Vagina (tissue), 2 donors: ENCODE results near the gene MXD4. TPM values are rescaled to one million over a fixed set of nuclear protein-coding genes. Genes with fewer than 3 reads are reported as not detected.

ENCODE experiments used
- DNase-seq, 2 donors: peaks; one replicate each; pipeline ENCODE4 v3.0.0-alpha.2; 2017; ENCODE audit errors: extremely low spot score in 2 of 2
- H3K27ac ChIP-seq: fragments of 200-600 bp; sonication (generic); one replicate; pipeline ENCODE4 v1.5.1; 2019
- H3K27me3 ChIP-seq: fragments of 200-600 bp; sonication (generic); one replicate; pipeline ENCODE4 v1.5.1; 2019
- H3K36me3 ChIP-seq, 2 donors: fragments of 200-600 bp; sonication (generic); one replicate each; pipeline ENCODE4 v1.5.1; 2017 to 2019
- H3K4me1 ChIP-seq: fragments of 200-600 bp; sonication (generic); one replicate; pipeline ENCODE4 v1.5.1; 2019
- H3K4me3 ChIP-seq, 2 donors: fragments of 200-600 bp; sonication (generic); 1 replicate in 1 of 2; 2 replicates in 1 of 2; pipeline ENCODE4 v1.5.1; 2016 to 2019
- H3K9me3 ChIP-seq: fragments of 200-600 bp; sonication (generic); one replicate; pipeline ENCODE4 v1.5.1; 2019
- CTCF ChIP-seq, 3 experiments: fragments of 450-650 bp in 2 of 3; fragments of 200-600 bp in 1 of 3; sonication (generic) in 1 of 3; IDR thresholded peaks; one replicate each; pipeline ENCODE4 v1.5.1; 2017 to 2019; ENCODE audit warnings: antibody characterized with exemption in 3 of 3, mild to moderate bottlenecking in 2 of 3, moderate library complexity in 2 of 3
- POLR2A ChIP-seq, 2 donors: fragments of 450-650 bp; IDR thresholded peaks; one replicate each; pipeline ENCODE4 v1.6.1; 2017; ENCODE audit warnings: antibody characterized with exemption in 2 of 2, mild to moderate bottlenecking in 2 of 2, moderate library complexity in 2 of 2
- POLR2AphosphoS5 ChIP-seq, 2 donors: sonication (generic); formaldehyde crosslinking; IDR thresholded peaks; one replicate each; pipeline ENCODE4 v1.9.0; 2017; ENCODE audit warnings: antibody characterized with exemption in 2 of 2, mild to moderate bottlenecking in 2 of 2, low read depth in 1 of 2; ENCODE audit not compliant: insufficient read depth in 1 of 2
- intact Hi-C: fragments of 100-400 bp; cut with DNase I; formaldehyde crosslinking; loops from one replicate; pipeline ENCODE4 v1.15.1; 2023
- total RNA-seq: library from RNA; depleted of rRNA; stranded (reverse); fragments of >200 nt; gene quantifications from one replicate; pipeline ENCODE4 v1.2.3, GENCODE V29; 2016

The MXD4 gene
- total RNA-seq, 1 donor from 2014 or later = 27.5 TPM

GRCh38 chr4:2272828-2273120 lies 10.9 kb upstream of the MXD4 start:
- no peak overlapping the region for H3K4me3 ChIP-seq
- H3K27me3 ChIP-seq = no peaks in the 10 kb centered on the region
- intact Hi-C loops = no loop called here
- H3K27ac ChIP-seq = no peak overlapping the region
- H3K4me1 ChIP-seq = no peaks in the 10 kb centered on the region
- no peak for DNase-seq
- H3K9me3 ChIP-seq = no peaks in the 10 kb centered on the region
- TF ChIP-seq CTCF (IDR thresholded peaks at IDR 0.05) (no peak), POLR2AphosphoS5 (IDR thresholded peaks at IDR 0.05; ENCODE audit: insufficient read depth in 1 of 2, low read depth in 1 of 2) (no peak), POLR2A (IDR thresholded peaks at IDR 0.05) (no peak)
- no peaks in the 10 kb centered on the region for H3K36me3 ChIP-seq

- H3K4me3 ChIP-seq = no peak overlapping the region
- TF ChIP-seq CTCF (IDR thresholded peaks at IDR 0.05) (no peak), POLR2A (IDR thresholded peaks at IDR 0.05) (no peak), POLR2AphosphoS5 (IDR thresholded peaks at IDR 0.05; ENCODE audit: insufficient read depth in 1 of 2, low read depth in 1 of 2) (no peak)
- no peaks in the 10 kb centered on the region for H3K36me3 ChIP-seq
- H3K27me3 ChIP-seq = no peaks in the 10 kb centered on the region
- H3K9me3 ChIP-seq = no peaks in the 10 kb centered on the region
- DNase-seq = no peak
- H3K27ac ChIP-seq = no peak overlapping the region
- no peaks in the 10 kb centered on the region for H3K4me1 ChIP-seq
- intact Hi-C loops = no loop called here
These were observed 10.3 kb upstream of the MXD4 start for GRCh38 chr4:2272026-2272827.

- H3K4me1 ChIP-seq = no peaks in the 10 kb centered on the region
- no peak for DNase-seq
- no peaks in the 10 kb centered on the region for H3K36me3 ChIP-seq
- no peaks in the 10 kb centered on the region for H3K9me3 ChIP-seq
- no peaks in the 10 kb centered on the region for H3K27me3 ChIP-seq
- no peak overlapping the region for H3K4me3 ChIP-seq
- no peak overlapping the region for H3K27ac ChIP-seq
- TF ChIP-seq CTCF (IDR thresholded peaks at IDR 0.05) = no peak
- TF ChIP-seq POLR2AphosphoS5 (IDR thresholded peaks at IDR 0.05; ENCODE audit: insufficient read depth in 1 of 2, low read depth in 1 of 2) = no peak
- intact Hi-C loops = no loop called here
These were observed 9.5 kb upstream of the MXD4 start for GRCh38 chr4:2271279-2272025.

DNA sequence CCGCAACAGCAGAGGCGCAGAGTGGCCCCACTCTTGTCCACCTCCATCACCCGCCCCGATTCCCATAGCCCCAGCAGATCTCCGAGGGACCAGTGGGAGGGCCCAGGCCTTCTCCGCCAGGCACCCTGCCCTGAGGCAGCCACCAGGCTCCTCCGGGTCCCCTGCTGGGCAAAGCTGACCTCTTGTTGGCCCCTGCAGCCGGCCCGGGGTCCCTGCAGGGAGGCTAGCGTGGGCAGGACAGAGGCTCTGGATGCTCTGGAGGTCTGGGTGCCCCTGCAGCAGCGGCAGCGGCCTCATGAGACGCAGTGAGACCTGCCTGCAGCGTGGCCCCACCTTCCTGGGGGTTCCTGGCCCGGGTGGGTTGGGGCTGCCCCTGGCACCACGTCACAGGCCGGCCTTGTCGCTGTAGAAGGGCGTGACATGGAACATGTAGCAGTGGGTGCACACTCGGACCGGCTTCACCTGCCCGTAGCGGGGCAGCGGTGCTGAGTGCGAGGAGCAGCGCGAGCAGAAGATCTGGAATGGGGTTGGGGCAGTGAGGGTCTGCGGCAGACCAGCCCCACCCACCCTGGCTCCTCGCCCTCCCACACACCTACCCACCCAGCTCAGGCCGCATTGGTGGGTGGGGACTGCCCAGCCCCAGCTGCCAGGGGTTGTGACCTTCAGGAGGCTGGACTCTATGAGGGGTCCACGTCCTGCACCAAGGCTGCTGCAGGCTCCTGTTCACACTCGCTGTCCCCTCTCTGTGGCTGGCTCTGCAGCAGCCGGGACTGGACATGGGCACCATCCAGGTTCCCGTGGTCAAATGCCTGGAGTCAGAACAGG lies 8.6 kb upstream of the MXD4 start:
- no peaks in the 10 kb centered on the region for H3K36me3 ChIP-seq
- intact Hi-C loops = no loop called here
- DNase-seq = no peak

More for the DNA sequence above, 8.6 kb upstream of the MXD4 start:
- peaks cover 7% of the 10 kb centered on the region for H3K4me1 ChIP-seq
- no peaks in the 10 kb centered on the region for H3K9me3 ChIP-seq
- H3K27me3 ChIP-seq = no peaks in the 10 kb centered on the region
- no peak overlapping the region for H3K27ac ChIP-seq
- no peak overlapping the region for H3K4me3 ChIP-seq
- TF ChIP-seq CTCF (IDR thresholded peaks at IDR 0.05) (no peak), POLR2AphosphoS5 (IDR thresholded peaks at IDR 0.05; ENCODE audit: insufficient read depth in 1 of 2, low read depth in 1 of 2) (no peak), POLR2A (IDR thresholded peaks at IDR 0.05) (no peak)
